Tibial artery (tissue), 4 donors: ENCODE data around the gene PLPP3.

Experiments
- DNase-seq, 2 donors: peaks; one replicate each; pipeline ENCODE4 v3.0.0-alpha.2; 2019
- H3K27ac ChIP-seq, 2 donors: fragments of 200-600 bp; sonication (generic) in 1 of 2; 1 replicate in 1 of 2; 2 replicates in 1 of 2; pipeline ENCODE4 v1.5.1; 2018 to 2019; ENCODE audit warnings: mild to moderate bottlenecking in 1 of 2
- H3K27me3 ChIP-seq, 2 donors: fragments of 200-600 bp; sonication (generic) in 1 of 2; one replicate each; pipeline versions ENCODE4 v1.5.1 to v1.6.0; 2016 to 2019
- H3K36me3 ChIP-seq, 3 donors: fragments of 200-600 bp; sonication (generic) in 2 of 3; one replicate each; pipeline ENCODE4 v1.5.1; 2016 to 2019; ENCODE audit warnings: mild to moderate bottlenecking in 2 of 3
- H3K4me1 ChIP-seq, 4 donors: fragments of 200-600 bp; sonication (generic) in 2 of 4; 1 replicate in 3 of 4; 2 replicates in 1 of 4; pipeline ENCODE4 v1.5.1; 2016 to 2019
- H3K4me3 ChIP-seq, 2 donors: fragments of 200-600 bp; sonication (generic) in 1 of 2; 1 replicate in 1 of 2; 2 replicates in 1 of 2; pipeline ENCODE4 v1.5.1; 2018 to 2019; ENCODE audit warnings: mild to moderate bottlenecking in 2 of 2
- H3K9me3 ChIP-seq, 3 donors: fragments of 200-600 bp; sonication (generic) in 1 of 3; one replicate each; pipeline ENCODE4 v1.5.1; 2016 to 2019
- intact Hi-C: fragments of 100-400 bp; cut with DNase I; formaldehyde crosslinking; loops from one replicate; pipeline ENCODE4 v1.15.0; 2023; ENCODE audit warnings: low total_unique reads
- TF ChIP-seq, protein P1 (sequence below), 2 experiments: fragments of 200-600 bp in 1 of 2; fragments of 450-650 bp in 1 of 2; IDR thresholded peaks; one replicate each; pipeline ENCODE4 v1.5.1; 2017 to 2019; ENCODE audit warnings: antibody characterized with exemption in 2 of 2, mild to moderate bottlenecking in 1 of 2, moderate library complexity in 1 of 2

The PLPP3 gene

DNA sequence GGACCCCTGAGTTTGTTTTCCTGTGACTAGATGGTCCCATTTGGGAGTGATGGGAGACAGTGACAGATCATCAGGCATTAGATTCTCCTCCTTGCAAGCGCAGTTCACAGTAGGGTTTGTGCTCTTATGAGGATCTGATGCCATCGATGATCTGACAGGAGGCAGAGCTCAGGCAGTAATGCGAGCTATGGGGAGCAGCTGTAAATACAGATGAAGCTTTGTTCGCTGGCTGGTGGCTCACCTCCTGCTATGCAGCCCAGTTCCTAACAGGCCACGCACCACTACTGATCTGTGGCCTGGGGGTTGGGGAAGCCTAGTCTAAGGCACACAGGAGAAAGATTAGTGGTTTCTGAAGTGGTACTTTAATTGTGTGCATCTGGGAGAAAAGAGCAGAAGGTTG is 7.1 kb upstream of the PLPP3 start:
- Histone ChIP-seq H3K27me3 (no peaks in the 10 kb centered on the region), H3K9me3 (no peaks in the 10 kb centered on the region), H3K4me3 (no peak overlapping the region), H3K4me1 (peaks cover 0 to 6% (median 0%) of the 10 kb centered on the region in 4 donors), H3K27ac (no peak overlapping the region), H3K36me3 (no peaks in the 10 kb centered on the region)
- TF ChIP-seq, protein P1, sequence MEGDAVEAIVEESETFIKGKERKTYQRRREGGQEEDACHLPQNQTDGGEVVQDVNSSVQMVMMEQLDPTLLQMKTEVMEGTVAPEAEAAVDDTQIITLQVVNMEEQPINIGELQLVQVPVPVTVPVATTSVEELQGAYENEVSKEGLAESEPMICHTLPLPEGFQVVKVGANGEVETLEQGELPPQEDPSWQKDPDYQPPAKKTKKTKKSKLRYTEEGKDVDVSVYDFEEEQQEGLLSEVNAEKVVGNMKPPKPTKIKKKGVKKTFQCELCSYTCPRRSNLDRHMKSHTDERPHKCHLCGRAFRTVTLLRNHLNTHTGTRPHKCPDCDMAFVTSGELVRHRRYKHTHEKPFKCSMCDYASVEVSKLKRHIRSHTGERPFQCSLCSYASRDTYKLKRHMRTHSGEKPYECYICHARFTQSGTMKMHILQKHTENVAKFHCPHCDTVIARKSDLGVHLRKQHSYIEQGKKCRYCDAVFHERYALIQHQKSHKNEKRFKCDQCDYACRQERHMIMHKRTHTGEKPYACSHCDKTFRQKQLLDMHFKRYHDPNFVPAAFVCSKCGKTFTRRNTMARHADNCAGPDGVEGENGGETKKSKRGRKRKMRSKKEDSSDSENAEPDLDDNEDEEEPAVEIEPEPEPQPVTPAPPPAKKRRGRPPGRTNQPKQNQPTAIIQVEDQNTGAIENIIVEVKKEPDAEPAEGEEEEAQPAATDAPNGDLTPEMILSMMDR (IDR thresholded peaks at IDR 0.05), result no peak
- intact Hi-C loops, result loop anchor here (5.0 kb wide), 1 partner anchor 1439 kb away; no protein-coding TSS in a partner anchor
- DNase-seq, result no peak

DNA sequence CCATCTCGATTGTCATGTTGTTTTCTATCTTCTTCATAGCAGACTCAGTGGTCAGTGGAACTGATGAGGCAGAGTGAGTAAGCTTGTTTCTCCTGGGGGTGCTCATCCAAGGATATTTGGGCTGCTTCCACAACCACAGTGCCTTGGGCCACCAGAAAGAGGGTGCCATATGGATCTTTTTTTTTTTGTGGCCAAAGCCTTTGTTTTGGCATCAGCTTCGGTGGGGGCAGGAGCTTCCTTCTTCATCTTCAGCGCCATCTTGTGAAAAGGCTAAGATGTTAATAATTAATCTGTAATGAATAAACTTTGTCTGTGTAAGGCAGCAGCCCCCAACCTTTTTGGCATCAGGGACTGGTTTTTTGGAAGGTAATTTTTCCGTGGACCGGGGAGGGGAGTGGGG is 6.6 kb upstream of the PLPP3 start:
- intact Hi-C loops, result loop anchor here (5.0 kb wide), 1 partner anchor 1439 kb away; no protein-coding TSS in a partner anchor
- DNase-seq, result no peak
- Histone ChIP-seq H3K4me3 (no peak overlapping the region), H3K4me1 (peaks cover 0 to 6% (median 0%) of the 10 kb centered on the region in 4 donors), H3K27me3 (no peaks in the 10 kb centered on the region), H3K9me3 (no peaks in the 10 kb centered on the region), H3K27ac (no peak overlapping the region), H3K36me3 (no peaks in the 10 kb centered on the region)
- TF ChIP-seq, protein P1 (IDR thresholded peaks at IDR 0.05), result no peak

DNA sequence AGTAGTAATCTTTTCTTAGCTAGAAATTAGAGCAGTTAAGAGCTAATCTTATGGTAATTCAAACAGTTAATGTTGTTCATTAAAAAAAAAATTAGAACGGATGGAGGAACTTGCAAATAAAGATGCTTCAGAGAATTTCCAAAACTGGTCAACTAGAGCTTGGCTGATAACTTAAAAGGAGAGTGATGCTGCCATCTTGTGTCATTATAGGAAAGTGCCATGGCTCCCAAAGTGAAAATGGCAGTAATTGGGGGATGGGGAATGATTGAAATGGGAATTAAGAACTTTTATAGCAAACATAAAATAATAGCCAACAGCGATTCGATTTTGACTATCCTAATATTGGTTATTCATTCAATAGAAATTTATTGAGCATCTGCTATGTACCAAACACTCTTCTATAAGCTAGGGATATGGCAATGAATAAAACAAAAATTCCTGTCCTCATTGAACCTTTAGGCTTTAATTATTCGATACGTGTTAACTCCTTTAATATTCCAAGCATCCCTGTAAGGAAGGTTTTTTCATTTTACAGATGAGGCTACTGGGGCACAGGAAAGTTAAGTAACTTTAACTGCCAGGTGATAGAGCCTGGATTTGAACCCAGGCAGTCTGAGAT is 5.7 kb upstream of the PLPP3 start:
- H3K4me3 ChIP-seq, result no peak overlapping the region
- intact Hi-C loops, result loop anchor here (5.0 kb wide), 2 partner anchors 1298 to 1438 kb away; no protein-coding TSS in a partner anchor
- DNase-seq, result no peak
- H3K4me1 ChIP-seq, result peaks cover 0 to 9% (median 4%) of the 10 kb centered on the region in 4 donors
- no peaks in the 10 kb centered on the region for H3K9me3 ChIP-seq
- H3K36me3 ChIP-seq, result no peaks in the 10 kb centered on the region
- peak overlapping the region in 1 of 2 donors; percentile 10 for H3K27ac ChIP-seq
- no peaks in the 10 kb centered on the region for H3K27me3 ChIP-seq
- TF ChIP-seq, protein P1 (IDR thresholded peaks at IDR 0.05), result peak; percentile 89

DNA sequence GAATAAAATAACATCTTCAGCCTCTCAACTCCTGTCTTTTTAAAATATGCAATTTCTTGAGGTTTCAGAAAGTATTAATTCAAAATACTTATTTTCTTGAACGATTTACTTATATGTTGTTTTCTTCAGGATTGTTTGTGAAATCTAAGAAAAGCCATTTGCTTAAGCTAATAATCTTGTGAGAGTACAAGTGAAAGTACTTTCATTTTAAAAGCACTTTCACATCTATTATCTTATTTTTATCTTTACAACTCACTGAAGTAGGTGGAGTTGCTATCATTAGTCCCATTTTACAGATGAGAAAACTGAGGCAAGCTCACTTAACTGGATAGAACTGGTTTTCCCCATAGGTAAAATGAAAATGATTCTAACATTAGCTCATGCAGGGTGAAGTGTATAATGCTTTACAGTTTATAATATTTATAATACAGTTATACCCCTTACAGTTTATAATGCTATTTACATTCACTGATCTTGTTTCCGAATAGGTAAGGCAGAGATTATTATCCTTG is 4.7 kb upstream of the PLPP3 start:
- no peak overlapping the region for H3K4me3 ChIP-seq
- peaks cover 0 to 11% (median 8%) of the 10 kb centered on the region in 4 donors for H3K4me1 ChIP-seq
- H3K27me3 ChIP-seq, result no peaks in the 10 kb centered on the region
- H3K9me3 ChIP-seq, result no peaks in the 10 kb centered on the region
- TF ChIP-seq, protein P1 (IDR thresholded peaks at IDR 0.05), result no peak
- intact Hi-C loops, result loop anchor here (5.0 kb wide), 1 partner anchor 1297 kb away; no protein-coding TSS in a partner anchor
- no peaks in the 10 kb centered on the region for H3K36me3 ChIP-seq
- no peak overlapping the region for H3K27ac ChIP-seq
- no peak for DNase-seq

DNA sequence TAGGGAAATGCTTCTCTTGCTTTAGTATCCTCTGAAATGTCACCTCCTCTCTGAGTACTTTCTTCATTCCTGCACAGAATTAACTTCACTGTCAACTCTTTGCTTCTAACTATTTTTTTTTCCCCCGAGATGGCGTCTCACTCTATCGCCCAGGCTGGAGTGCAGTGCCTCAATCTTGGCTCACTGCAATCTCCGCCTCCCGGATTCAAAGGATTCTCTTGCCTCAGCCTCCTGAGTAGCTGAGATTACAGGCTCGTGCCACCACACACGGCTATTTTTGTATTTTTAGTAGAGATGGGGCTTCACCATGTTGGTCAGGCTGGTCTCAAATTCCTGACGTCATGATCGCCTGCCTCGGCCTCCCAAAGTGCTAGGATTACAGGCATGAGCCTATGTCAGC is 1.4 kb upstream of the PLPP3 start:
- H3K4me3 ChIP-seq, result no peak overlapping the region
- no peaks in the 10 kb centered on the region for H3K9me3 ChIP-seq
- H3K27me3 ChIP-seq, result no peaks in the 10 kb centered on the region
- no peaks in the 10 kb centered on the region for H3K36me3 ChIP-seq
- intact Hi-C loops, result loop anchor here (5.0 kb wide), 1 partner anchor 1293 kb away; no protein-coding TSS in a partner anchor
- TF ChIP-seq, protein P1 (IDR thresholded peaks at IDR 0.05), result no peak
- peak overlapping the region in 1 of 2 donors; percentile 95 for H3K27ac ChIP-seq
- no peak for DNase-seq
- peaks cover 0 to 20% (median 8%) of the 10 kb centered on the region in 4 donors for H3K4me1 ChIP-seq
